Activated gamma-delta T cell treated with Interleukin-2 at 50 U/mL for 16 hours (primary cell): ENCODE results near the gene PHYKPL.
A peak's percentile ranks its signal among the peaks of the same experiment; 100 is the strongest.

ENCODE experiments used
- DNase-seq: peaks from one replicate; pipeline ENCODE4 v3.0.0-alpha.2; 2020

The PHYKPL gene

DNA sequence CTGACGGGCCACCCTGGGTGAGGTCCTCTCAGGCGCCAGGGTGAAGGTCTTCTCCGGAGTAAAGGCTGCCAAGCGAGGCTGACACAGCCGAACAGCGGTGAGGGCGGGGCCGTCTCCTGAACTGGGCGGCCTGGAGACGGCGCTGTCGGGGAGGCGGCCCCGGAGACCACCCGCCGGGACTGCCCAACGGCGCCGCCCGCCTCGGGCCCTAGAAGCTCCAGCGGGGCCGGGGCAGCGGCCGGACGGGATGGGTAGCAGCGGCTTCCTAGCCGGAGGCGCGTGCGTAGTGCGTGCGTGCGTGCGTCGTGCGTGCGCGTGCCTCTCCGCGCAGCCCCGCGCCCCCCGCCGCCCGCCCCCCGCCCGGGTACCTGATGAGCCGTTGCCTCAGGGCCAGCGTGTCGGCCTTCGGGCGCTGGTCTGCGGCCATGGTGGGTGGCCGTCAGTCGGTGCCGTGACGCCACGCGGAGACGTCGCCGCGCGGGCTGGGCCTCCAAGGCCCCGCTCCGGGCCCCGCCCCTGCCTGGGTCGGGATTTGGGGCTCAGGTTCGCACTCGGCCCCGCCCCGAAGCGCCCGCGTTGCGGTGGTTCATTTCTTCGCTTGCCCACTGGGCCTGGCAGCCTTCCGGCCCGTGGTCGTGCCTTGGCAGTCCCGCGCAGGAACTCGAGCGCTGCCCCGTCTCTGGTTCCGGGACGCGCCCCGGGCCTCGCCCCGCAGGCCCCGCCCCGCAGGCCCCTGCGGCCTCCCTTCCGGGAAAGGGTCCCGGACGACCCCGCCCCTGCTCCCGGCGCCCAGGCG lies at the start of gene PHYKPL:
Gene PHYKPL, minus strand, starts transcription at position 679 of the 796 bp plus-strand sequence. Its CDS starts 252 bp downstream, at position 427.
- DNase-seq = peak; percentile 56

- DNase-seq = no peak
These were observed 49.8 kb upstream of the PHYKPL start for GRCh38 chr5:178282391-178282790.

- no peak for DNase-seq
These were observed 48.7 kb upstream of the PHYKPL start for GRCh38 chr5:178281331-178281730.

DNA sequence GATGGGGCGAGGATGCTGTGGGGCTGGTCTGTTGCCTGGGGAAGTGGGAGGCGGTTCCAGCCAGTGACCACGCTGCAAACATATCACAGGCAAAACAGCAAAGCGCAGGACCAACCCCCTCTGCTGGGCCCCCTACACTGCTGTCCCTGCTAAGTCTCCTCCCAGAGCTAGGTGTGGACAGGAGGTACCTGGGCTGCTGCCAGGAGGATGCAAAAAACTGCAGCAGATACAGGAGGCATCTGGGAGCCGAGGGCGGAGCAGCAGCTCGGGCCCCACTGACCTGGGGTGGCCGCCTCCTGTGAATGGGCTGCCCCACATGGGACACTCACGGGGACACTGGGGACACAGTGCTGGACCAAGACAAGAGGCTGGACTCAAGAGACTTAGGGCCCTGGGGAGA lies 48.0 kb upstream of the PHYKPL start:
- DNase-seq = no peak

DNA sequence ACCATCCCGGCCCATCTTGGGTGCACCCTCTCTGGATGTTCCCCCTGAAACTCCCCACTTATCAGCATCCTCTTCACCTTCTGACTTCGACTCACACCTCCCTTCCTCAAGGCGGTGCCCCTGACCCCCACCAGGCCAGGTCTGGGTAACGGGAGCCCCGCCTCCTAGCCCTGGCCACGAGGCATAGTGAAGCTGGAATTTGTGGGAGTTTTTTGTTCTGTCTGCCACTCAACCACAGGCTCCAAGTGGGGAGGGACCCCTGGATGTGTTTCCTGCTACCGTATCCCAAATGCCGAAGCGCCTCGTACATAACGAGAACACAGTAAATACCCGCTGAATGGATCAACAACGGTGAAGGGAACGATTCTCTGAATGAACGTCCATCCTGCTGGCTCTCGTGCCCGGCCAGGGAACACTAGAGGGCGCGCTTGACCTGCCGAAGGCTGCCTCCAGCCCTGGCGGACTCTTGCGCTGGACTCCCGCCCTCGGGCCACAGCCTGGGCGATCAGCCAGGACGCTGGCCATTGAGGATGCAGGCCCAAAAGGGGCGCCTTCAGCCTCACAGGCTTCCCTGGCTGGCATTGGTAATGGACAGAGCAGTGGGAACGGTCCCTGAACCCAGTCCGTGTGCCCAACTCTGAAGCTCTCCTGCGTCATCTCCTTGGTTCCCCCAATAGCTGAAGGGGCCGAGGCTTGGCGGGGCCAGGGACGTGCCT lies 47.3 kb upstream of the PHYKPL start:
- peak; percentile 56 for DNase-seq

GRCh38 chr5:178279026-178279722 lies 46.6 kb upstream of the PHYKPL start:
- DNase-seq = no peak

DNA sequence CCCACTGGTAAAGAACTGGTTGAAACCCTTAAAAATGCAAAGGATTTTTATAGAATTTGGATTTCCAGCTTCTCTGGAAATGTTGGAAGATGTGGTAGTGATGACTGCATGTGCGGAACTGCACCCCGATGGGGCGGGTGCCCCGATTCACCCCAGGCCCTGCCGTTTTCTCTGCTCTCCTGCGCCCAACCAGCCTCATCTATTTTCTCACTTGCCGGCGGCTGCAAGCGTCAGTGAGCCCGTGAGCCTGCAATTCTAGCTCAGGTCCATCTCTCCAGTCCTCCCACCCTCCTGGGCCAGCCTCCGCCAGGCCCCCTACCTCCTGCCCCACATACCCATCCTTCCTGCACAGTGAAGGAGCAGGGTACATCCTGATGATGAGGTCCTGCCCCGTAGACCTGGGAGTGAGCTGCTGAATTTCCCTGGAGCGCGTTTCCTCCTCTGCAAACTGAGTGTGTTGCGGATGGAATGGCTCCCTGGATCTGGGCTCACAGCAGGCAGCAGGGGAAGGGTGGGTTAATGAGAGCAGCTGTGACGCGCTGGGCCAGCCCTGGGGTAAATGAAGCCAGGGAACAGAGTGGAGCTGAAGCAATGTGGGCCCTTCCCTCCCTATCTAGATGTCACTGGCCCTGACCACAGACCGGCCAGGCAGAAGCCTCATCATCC lies 45.9 kb upstream of the PHYKPL start:
- DNase-seq = no peak

- DNase-seq = no peak
These were observed 45.3 kb upstream of the PHYKPL start for GRCh38 chr5:178277866-178278265.

DNA sequence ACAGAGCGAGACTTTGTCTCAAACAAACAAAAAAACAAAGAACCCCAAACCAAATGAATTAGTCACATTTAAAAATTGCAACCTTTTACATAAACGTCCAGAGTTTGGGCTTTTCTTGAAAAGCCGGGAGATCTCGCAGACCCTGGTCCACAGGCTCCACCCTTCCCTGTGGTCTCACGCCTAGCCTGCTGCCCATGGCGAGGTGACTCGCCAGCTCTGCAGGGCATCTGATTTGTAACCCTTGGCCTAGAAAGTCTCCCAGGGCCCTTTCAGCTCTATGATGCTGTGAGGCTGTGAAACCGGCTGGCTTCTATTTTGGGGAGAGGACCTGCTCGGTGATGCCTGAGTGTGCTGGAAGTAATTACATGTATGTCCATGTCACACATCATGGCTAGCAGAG lies 44.7 kb upstream of the PHYKPL start:
- no peak for DNase-seq

DNA sequence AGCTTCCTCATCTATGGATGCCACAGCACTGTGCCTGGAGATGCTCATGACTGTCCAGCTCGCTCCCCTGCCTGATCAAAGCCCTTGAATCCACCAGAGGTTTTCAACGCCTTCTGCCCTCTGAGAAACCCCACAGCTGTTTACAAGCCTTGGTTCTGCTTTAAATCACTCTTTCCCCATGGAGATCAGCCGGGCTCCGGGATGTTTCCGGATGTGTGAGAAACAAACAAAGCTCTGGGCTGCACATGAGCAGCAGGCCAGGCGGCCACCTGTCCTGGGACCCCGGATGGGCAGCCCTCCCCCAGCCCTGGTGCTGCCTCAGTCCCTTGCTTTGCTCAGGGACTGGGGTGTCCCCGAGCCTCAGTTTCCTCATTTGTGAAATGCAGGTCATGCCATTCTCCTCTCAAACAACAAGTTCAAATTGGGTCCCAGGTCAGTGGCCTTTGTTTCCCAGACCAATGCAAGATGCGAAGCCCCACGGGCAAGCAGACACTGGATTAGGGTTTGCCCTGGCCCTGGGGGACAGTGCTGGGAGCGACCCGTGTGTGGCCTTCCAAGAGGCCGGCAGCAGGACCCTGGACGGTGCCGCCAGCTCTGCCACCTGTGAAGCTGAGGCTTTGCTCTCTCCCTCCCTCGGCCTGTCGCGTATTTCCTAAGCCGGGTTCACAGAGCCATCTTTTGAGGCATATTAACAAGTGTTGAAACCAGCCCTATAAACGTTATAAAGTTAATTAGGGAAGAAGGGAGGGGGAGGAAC lies 42.4 kb upstream of the PHYKPL start:
- DNase-seq = no peak

DNA sequence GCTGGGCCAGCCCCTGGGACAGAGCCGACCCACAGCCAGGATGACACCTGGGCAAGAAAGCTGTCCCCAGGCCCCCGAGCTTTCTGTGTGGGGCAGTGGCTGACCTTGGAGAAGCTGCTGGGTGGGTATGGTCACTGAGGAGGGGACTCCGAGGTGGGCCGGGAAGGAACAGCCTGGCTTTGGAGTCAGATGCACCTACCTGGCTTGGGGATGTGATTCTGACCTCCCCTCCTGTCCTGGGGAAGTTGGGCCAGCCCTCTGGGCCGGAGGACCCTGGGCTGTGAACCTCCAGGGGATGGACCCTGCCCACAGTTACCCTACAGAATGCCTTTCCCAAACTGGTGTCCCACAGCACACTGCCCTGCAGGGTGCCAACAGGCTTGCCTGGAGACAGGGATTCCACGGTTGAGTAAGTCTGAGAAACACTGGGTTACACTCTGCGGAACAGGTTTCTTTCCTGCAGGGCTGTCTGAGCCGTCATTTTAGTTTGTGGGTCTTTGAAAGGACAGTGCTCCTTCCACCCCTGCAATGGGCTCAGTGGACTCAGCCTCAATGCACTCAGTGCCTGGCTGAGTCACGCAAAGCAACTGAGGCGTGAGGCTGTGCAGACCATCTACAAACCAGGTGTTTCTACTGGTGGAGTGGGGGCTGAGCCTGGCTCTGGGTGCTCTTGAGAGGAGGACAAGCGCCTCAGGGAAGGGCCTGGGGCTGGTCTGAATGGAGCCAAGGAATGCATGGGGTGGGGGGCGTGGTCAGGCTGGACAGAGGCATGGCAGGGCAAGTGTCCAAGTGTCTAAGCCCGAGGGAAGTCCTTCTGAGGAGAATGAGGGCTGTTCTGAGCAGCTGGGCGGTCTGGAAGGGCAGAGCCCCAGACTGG lies 41.3 kb upstream of the PHYKPL start:
- no peak for DNase-seq

GRCh38 chr5:178273041-178273440 lies 40.4 kb upstream of the PHYKPL start:
- no peak for DNase-seq

GRCh38 chr5:178272591-178272990 lies 40.0 kb upstream of the PHYKPL start:
- DNase-seq = no peak

DNA sequence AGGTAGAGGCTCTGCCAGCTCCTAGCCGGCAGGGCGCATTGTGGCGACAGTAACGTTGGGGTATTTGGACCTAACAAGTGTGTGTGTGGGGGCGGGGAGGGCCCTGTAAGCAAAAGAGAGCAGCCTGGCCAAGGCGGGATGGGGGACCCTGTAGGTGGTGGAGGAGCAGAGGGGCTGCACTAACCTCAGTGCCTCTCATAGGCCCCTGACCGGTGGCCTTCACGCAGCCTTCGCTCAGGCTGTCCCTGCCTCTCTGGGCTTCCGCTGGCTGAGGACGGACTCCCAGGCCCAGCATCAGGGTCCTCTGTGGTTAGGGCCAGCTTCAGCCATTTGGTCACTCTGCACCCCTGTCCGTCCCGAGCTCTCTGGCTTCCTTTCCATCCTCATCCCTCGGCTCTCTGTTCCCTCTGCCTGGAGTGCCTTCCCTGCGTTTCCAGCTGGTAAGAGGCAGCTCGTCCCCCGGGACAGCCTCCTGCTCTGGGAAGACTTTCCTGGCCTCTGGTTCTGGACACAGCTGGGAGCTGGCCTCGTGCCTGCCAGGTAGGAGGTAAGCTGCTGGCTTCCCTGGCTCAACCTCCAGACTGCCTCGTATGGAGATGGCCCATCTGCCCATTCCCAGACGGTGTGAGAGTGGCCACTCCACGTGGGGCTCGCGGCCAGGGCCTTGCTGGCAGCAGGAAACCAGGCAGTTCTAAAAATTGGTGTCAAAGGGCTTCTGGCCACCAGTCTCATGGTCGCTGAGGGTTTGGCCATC lies 39.3 kb upstream of the PHYKPL start:
- DNase-seq = no peak

DNA sequence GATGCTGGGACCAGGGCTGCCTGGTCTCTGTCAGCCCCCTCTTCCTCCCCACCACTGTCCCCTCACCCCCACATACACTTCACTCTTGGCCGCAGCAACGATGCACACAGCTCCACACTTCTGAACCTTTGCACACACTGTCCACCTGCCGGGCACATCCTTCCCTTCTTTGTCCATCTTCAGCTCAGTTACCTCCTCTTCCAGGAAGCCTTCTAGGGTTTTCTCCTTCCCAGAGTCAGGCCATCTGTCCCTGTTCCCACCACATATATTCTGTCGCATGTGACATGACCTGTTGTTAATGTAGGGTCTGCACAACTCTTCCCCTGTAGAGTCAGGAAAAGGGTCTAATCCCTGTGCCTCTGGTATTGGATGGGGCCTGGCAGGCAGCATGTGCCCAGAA lies 38.6 kb upstream of the PHYKPL start:
- no peak for DNase-seq

GRCh38 chr5:178269499-178269898 lies 36.9 kb upstream of the PHYKPL start:
- DNase-seq = no peak

- DNase-seq = no peak
These were observed 35.3 kb upstream of the PHYKPL start for GRCh38 chr5:178267876-178268275.

- no peak for DNase-seq
These were observed 34.6 kb upstream of the PHYKPL start for GRCh38 chr5:178267245-178267644.

- no peak for DNase-seq
These were observed 34.0 kb upstream of the PHYKPL start for GRCh38 chr5:178266581-178266980.

- DNase-seq = no peak
These were observed 33.1 kb upstream of the PHYKPL start for GRCh38 chr5:178265746-178266145.

DNA sequence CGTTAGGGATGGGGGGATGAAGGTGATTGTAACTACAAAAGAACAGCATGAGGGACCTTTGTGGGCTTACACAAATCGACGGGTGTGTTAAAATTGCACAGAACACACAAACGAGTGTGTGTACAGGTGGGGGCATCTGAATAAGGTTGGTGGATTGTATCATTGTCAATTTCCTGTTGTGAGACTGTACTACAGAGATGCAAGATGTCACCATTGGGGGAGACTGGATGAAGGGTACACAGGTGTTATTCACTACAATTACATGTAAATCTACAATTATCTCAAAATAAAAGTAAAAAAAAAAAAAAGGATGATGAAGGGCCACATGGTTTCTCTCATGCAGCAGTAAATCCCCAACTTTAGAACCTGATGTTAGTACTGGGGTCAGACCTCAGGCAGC lies 31.4 kb upstream of the PHYKPL start:
- no peak for DNase-seq
